Kidney glomerular epithelial cell (primary cell): ENCODE measurements around the gene ATCAY.
"Not testable (repeated sequence)": the region's sequence is repeated elsewhere in the genome, so short reads cannot be mapped to it uniquely, and the experiment has no call there.

ENCODE experiments used
- DNase-seq: peaks from one replicate; lab custom pipeline; 2025; lab: John Stamatoyannopoulos, UW

The ATCAY gene

GRCh38 chr19:3949294-3949693, 68.8 kb downstream of the ATCAY start:
- no peak for DNase-seq

GRCh38 chr19:3949997-3950859, 69.7 kb downstream of the ATCAY start:
- no peak for DNase-seq

GRCh38 chr19:3950871-3951861, 70.7 kb downstream of the ATCAY start:
- DNase-seq = no peak

GRCh38 chr19:3952755-3953276, 72.3 kb downstream of the ATCAY start:
- not testable (repeated sequence) for DNase-seq

- no peak for DNase-seq
These were observed 73.6 kb downstream of the ATCAY start for GRCh38 chr19:3954107-3954506.

- not testable (repeated sequence) for DNase-seq
These were observed 74.8 kb downstream of the ATCAY start for GRCh38 chr19:3955276-3955675.

GRCh38 chr19:3955688-3956087, 75.2 kb downstream of the ATCAY start:
- DNase-seq = no peak

- no peak for DNase-seq
These were observed 78.6 kb downstream of the ATCAY start for GRCh38 chr19:3958836-3959765.

GRCh38 chr19:3959766-3960131, 79.3 kb downstream of the ATCAY start:
- no peak for DNase-seq

- no peak for DNase-seq
These were observed 80.5 kb downstream of the ATCAY start for GRCh38 chr19:3961007-3961406.

GRCh38 chr19:3963458-3964255, 83.2 kb downstream of the ATCAY start:
- DNase-seq = no peak

GRCh38 chr19:3964256-3965194, 84.0 kb downstream of the ATCAY start:
- no peak for DNase-seq

GRCh38 chr19:3966051-3967017, 85.8 kb downstream of the ATCAY start:
- no peak for DNase-seq

GRCh38 chr19:3967983-3968382, 87.5 kb downstream of the ATCAY start:
- not testable (repeated sequence) for DNase-seq

GRCh38 chr19:3968556-3969434, 88.3 kb downstream of the ATCAY start:
- DNase-seq = peak; percentile 99

- DNase-seq = peak; percentile 80
These were observed 89.2 kb downstream of the ATCAY start for GRCh38 chr19:3969435-3970312.
